GOT3 (cell line): Measurements from ENCODE around the gene NXN.
A peak's percentile ranks its signal among the peaks of the same experiment; 100 is the strongest.
"Not testable (repeated sequence)": the region's sequence is repeated elsewhere in the genome, so short reads cannot be mapped to it uniquely, and the experiment has no call there.

Source experiments
- DNase-seq: peaks from one replicate; lab custom pipeline; 2025; ENCODE audit warnings: mixed read lengths; lab: John Stamatoyannopoulos, UW

Gene NXN

GRCh38 chr17:953767-954166, 25.8 kb downstream of the NXN start:
- DNase-seq, result no peak

GRCh38 chr17:952592-952991, 27.0 kb downstream of the NXN start:
- DNase-seq, result not testable (repeated sequence)

- DNase-seq, result peak; percentile 65
Measured at GRCh38 chr17:951325-952132, 28.0 kb downstream of the NXN start.

GRCh38 chr17:949623-950303, 29.8 kb downstream of the NXN start:
- DNase-seq, result no peak

GRCh38 chr17:948284-948852, 31.2 kb downstream of the NXN start:
- DNase-seq, result no peak

- no peak for DNase-seq
Measured at GRCh38 chr17:946510-947236, 32.9 kb downstream of the NXN start.

- DNase-seq, result no peak
Measured at GRCh38 chr17:945672-946071, 33.9 kb downstream of the NXN start.

- DNase-seq, result no peak
Measured at GRCh38 chr17:944266-944826, 35.2 kb downstream of the NXN start.

GRCh38 chr17:935485-935884, 44.1 kb downstream of the NXN start:
- no peak for DNase-seq

GRCh38 chr17:933312-934073, 46.1 kb downstream of the NXN start:
- DNase-seq, result no peak

GRCh38 chr17:930258-930657, 49.3 kb downstream of the NXN start:
- no peak for DNase-seq

- no peak for DNase-seq
Measured at GRCh38 chr17:929586-929985, 50.0 kb downstream of the NXN start.

- DNase-seq, result no peak
Measured at GRCh38 chr17:927611-928461, 51.7 kb downstream of the NXN start.

- DNase-seq, result no peak
Measured at GRCh38 chr17:925817-926216, 53.8 kb downstream of the NXN start.

GRCh38 chr17:924711-925475, 54.7 kb downstream of the NXN start:
- DNase-seq, result no peak

GRCh38 chr17:924306-924705, 55.3 kb downstream of the NXN start:
- not testable (repeated sequence) for DNase-seq

- no peak for DNase-seq
Measured at GRCh38 chr17:923633-924032, 55.9 kb downstream of the NXN start.

- no peak for DNase-seq
Measured at GRCh38 chr17:921161-921560, 58.4 kb downstream of the NXN start.

GRCh38 chr17:920190-920589, 59.4 kb downstream of the NXN start:
- DNase-seq, result no peak
